SU-DHL-6 (cell line): ENCODE measurements around the gene THSD7A.

Source experiments
- EZH2phosphoT487 ChIP-seq: fragments of 200-600 bp; sonication (generic), shearing (Covaris generic); conservative IDR thresholded peaks from 2 replicates; pipeline ENCODE4 v1.6.1; 2018; ENCODE audit warnings: mild to moderate bottlenecking, antibody characterized with exemption, low read length, moderate library complexity, mixed read lengths
- TF ChIP-seq, protein P1 (sequence below): fragments of 200-600 bp; sonication (generic); IDR thresholded peaks from one replicate; pipeline ENCODE4 v1.5.1; 2017; ENCODE audit warnings: antibody characterized with exemption, mild to moderate bottlenecking, low read length, moderate library complexity; ENCODE audit not compliant: insufficient read depth, poor library complexity, severe bottlenecking

- TF ChIP-seq, protein P1, sequence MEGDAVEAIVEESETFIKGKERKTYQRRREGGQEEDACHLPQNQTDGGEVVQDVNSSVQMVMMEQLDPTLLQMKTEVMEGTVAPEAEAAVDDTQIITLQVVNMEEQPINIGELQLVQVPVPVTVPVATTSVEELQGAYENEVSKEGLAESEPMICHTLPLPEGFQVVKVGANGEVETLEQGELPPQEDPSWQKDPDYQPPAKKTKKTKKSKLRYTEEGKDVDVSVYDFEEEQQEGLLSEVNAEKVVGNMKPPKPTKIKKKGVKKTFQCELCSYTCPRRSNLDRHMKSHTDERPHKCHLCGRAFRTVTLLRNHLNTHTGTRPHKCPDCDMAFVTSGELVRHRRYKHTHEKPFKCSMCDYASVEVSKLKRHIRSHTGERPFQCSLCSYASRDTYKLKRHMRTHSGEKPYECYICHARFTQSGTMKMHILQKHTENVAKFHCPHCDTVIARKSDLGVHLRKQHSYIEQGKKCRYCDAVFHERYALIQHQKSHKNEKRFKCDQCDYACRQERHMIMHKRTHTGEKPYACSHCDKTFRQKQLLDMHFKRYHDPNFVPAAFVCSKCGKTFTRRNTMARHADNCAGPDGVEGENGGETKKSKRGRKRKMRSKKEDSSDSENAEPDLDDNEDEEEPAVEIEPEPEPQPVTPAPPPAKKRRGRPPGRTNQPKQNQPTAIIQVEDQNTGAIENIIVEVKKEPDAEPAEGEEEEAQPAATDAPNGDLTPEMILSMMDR = peak; percentile 91
- TF ChIP-seq EZH2phosphoT487 = no peak
Observed at GRCh38 chr7:11343818-11344413, 488.1 kb downstream of the THSD7A start.
